ENCODE measurements around the gene PPP3R1. TPM values are rescaled to one million over a fixed set of nuclear protein-coding genes. Genes with fewer than 3 reads are reported as not detected.

The PPP3R1 gene
- total RNA-seq, 1 experiment from 2014 or later = 83.8 TPM

DNA sequence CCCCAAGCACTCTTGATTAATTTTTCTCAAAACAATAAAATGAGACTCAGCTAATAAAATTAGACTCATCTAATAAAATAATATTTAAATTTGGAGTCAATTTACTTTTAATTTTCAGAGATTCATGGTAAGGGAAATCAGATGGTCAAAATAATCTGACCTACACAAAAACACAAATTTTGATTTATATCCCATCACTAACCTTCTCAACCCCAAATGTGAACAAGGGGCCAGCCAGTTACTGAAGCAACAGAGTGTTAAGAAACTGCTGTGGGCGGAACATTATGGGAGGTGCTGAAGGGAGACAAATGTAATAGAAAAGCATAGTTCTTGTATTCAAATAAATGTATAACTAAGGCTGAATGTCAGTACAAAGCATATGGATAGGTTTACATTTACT lies 28.5 kb upstream of the PPP3R1 start:
- POLR2A ChIA-PET (ENCODE audit: low non-redundant PET) = no interaction called here
- Histone ChIP-seq H3K27ac (ENCODE audit: low read depth, low read length, poor library complexity, severe bottlenecking) (no peak overlapping the region), H3K9me3 (ENCODE audit: low read depth, low read length, poor library complexity, severe bottlenecking) (no peaks in the 10 kb centered on the region), H3K4me3 (ENCODE audit: low read depth, low read length, poor library complexity, severe bottlenecking) (no peak overlapping the region), H3K36me3 (ENCODE audit: insufficient read depth, low read length, poor library complexity, severe bottlenecking) (no peaks in the 10 kb centered on the region), H3K27me3 (replicated peaks; ENCODE audit: insufficient read depth, low read depth, low read length, poor library complexity) (no peaks in the 10 kb centered on the region), H3K4me1 (ENCODE audit: insufficient read depth, low read length, poor library complexity, severe bottlenecking) (peaks cover 15% of the 10 kb centered on the region)
- no TSS peak for BruUV-seq (replicated peaks)
- TF ChIP-seq EZH2 (IDR thresholded peaks at IDR 0.05; ENCODE audit: borderline replicate concordance, low read depth, low read length, poor library complexity, severe bottlenecking) = no peak
- TF ChIP-seq, protein P1, sequence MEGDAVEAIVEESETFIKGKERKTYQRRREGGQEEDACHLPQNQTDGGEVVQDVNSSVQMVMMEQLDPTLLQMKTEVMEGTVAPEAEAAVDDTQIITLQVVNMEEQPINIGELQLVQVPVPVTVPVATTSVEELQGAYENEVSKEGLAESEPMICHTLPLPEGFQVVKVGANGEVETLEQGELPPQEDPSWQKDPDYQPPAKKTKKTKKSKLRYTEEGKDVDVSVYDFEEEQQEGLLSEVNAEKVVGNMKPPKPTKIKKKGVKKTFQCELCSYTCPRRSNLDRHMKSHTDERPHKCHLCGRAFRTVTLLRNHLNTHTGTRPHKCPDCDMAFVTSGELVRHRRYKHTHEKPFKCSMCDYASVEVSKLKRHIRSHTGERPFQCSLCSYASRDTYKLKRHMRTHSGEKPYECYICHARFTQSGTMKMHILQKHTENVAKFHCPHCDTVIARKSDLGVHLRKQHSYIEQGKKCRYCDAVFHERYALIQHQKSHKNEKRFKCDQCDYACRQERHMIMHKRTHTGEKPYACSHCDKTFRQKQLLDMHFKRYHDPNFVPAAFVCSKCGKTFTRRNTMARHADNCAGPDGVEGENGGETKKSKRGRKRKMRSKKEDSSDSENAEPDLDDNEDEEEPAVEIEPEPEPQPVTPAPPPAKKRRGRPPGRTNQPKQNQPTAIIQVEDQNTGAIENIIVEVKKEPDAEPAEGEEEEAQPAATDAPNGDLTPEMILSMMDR (conservative IDR thresholded peaks at IDR 0.05; ENCODE audit: low read depth, low read length) = no peak
- no peak for DNase-seq (ENCODE audit: low spot score)
- intact Hi-C loops (cut with micrococcal nuclease; ENCODE audit: unreplicated experiment) = loop anchor here (5.0 kb wide), 2 partner anchors 83 to 158 kb away; no protein-coding TSS in a partner anchor
- CTCF ChIA-PET = no interaction called here

DNA sequence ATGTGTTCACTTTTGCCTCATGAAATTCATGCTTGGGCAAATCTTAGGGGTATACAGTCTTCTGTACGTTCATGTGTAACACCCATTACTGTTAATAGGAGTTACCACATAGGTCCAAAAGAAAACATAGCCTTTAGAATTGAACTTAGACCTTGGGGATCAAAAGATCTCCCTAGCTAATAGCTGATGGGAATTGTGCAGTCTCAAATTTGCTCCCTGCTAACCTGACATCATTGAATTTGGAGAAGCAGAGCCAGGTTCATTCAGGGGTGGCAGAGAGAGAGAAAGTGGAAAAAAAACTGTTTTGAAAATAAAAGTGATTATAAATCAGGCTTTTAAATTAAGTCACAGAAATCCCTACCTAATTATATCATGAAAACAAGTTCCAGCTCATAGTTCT lies 28.0 kb upstream of the PPP3R1 start:
- no TSS peak for BruUV-seq (replicated peaks)
- POLR2A ChIA-PET (ENCODE audit: low non-redundant PET) = no interaction called here
- TF ChIP-seq, protein P1 (conservative IDR thresholded peaks at IDR 0.05; ENCODE audit: low read depth, low read length) = no peak
- TF ChIP-seq EZH2 (IDR thresholded peaks at IDR 0.05; ENCODE audit: borderline replicate concordance, low read depth, low read length, poor library complexity, severe bottlenecking) = no peak
- intact Hi-C loops (cut with micrococcal nuclease; ENCODE audit: unreplicated experiment) = loop anchor here (5.0 kb wide), 2 partner anchors 83 to 158 kb away; no protein-coding TSS in a partner anchor
- DNase-seq (ENCODE audit: low spot score) = no peak
- Histone ChIP-seq H3K4me1 (ENCODE audit: insufficient read depth, low read length, poor library complexity, severe bottlenecking) (peaks cover 15% of the 10 kb centered on the region), H3K27me3 (replicated peaks; ENCODE audit: insufficient read depth, low read depth, low read length, poor library complexity) (no peaks in the 10 kb centered on the region), H3K27ac (ENCODE audit: low read depth, low read length, poor library complexity, severe bottlenecking) (no peak overlapping the region), H3K4me3 (ENCODE audit: low read depth, low read length, poor library complexity, severe bottlenecking) (no peak overlapping the region), H3K36me3 (ENCODE audit: insufficient read depth, low read length, poor library complexity, severe bottlenecking) (no peaks in the 10 kb centered on the region), H3K9me3 (ENCODE audit: low read depth, low read length, poor library complexity, severe bottlenecking) (no peaks in the 10 kb centered on the region)
- CTCF ChIA-PET = no interaction called here

DNA sequence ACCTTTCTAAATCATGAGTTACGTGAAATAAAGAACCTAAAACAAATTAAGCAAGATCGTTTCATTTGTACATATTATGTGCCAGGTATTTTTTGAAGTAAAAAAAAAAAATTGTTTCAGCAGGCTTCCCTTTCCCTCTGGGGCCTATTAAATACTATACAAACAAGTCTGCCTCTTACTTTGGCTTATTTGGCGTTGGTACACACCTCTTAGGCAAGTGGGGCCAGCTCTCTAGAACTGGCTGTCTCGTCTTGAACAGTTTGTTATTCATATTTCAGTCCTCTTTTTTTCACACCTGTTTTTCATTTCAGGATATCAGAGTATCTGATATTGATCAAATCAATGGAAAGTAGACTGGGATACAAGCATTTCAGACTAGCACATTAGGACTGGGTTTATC lies 27.4 kb upstream of the PPP3R1 start:
- no peaks in the 10 kb centered on the region for H3K36me3 ChIP-seq (ENCODE audit: insufficient read depth, low read length, poor library complexity, severe bottlenecking)
- peaks cover 13% of the 10 kb centered on the region for H3K4me1 ChIP-seq (ENCODE audit: insufficient read depth, low read length, poor library complexity, severe bottlenecking)
- no TSS peak for BruUV-seq (replicated peaks)
- H3K27me3 ChIP-seq (replicated peaks; ENCODE audit: insufficient read depth, low read depth, low read length, poor library complexity) = no peaks in the 10 kb centered on the region
- CTCF ChIA-PET = no interaction called here
- POLR2A ChIA-PET (ENCODE audit: low non-redundant PET) = interaction anchor here (0.7 kb wide), 1 partner anchor 81 kb away, joined by 5 read pairs; no protein-coding TSS in a partner anchor
- no peak for DNase-seq (ENCODE audit: low spot score)
- H3K27ac ChIP-seq (ENCODE audit: low read depth, low read length, poor library complexity, severe bottlenecking) = no peak overlapping the region
- intact Hi-C loops (cut with micrococcal nuclease; ENCODE audit: unreplicated experiment) = loop anchor here (5.0 kb wide), 2 partner anchors 82 to 157 kb away; no protein-coding TSS in a partner anchor
- no peak overlapping the region for H3K4me3 ChIP-seq (ENCODE audit: low read depth, low read length, poor library complexity, severe bottlenecking)
- no peaks in the 10 kb centered on the region for H3K9me3 ChIP-seq (ENCODE audit: low read depth, low read length, poor library complexity, severe bottlenecking)
- no peak for TF ChIP-seq EZH2 (IDR thresholded peaks at IDR 0.05; ENCODE audit: borderline replicate concordance, low read depth, low read length, poor library complexity, severe bottlenecking)
- TF ChIP-seq, protein P1 (conservative IDR thresholded peaks at IDR 0.05; ENCODE audit: low read depth, low read length) = no peak
